IPS-15b (cell line): Measurements from ENCODE around the gene WDR5.

Source experiments
- H3K27me3 ChIP-seq: one replicate; pipeline ENCODE4 v1.6.1; 2013; ENCODE audit warnings: low read length; ENCODE audit not compliant: control insufficient read depth, insufficient read depth
- H3K36me3 ChIP-seq: one replicate; pipeline ENCODE4 v1.6.1; 2013; ENCODE audit warnings: low read length; ENCODE audit not compliant: control insufficient read depth, insufficient read depth
- H3K4me1 ChIP-seq: one replicate; pipeline ENCODE4 v1.6.1; 2013; ENCODE audit warnings: mild to moderate bottlenecking, low read length; ENCODE audit not compliant: control insufficient read depth, insufficient read depth
- H3K4me3 ChIP-seq: one replicate; pipeline ENCODE4 v1.5.1; 2013; ENCODE audit warnings: low read depth, low read length
- H3K9ac ChIP-seq: one replicate; pipeline ENCODE4 v1.6.1; 2013; ENCODE audit warnings: low read depth, mild to moderate bottlenecking, low read length
- H3K9me3 ChIP-seq: one replicate; pipeline ENCODE4 v1.6.1; 2013; ENCODE audit warnings: mild to moderate bottlenecking, low read length; ENCODE audit not compliant: control insufficient read depth, insufficient read depth

WDR5 gene

DNA sequence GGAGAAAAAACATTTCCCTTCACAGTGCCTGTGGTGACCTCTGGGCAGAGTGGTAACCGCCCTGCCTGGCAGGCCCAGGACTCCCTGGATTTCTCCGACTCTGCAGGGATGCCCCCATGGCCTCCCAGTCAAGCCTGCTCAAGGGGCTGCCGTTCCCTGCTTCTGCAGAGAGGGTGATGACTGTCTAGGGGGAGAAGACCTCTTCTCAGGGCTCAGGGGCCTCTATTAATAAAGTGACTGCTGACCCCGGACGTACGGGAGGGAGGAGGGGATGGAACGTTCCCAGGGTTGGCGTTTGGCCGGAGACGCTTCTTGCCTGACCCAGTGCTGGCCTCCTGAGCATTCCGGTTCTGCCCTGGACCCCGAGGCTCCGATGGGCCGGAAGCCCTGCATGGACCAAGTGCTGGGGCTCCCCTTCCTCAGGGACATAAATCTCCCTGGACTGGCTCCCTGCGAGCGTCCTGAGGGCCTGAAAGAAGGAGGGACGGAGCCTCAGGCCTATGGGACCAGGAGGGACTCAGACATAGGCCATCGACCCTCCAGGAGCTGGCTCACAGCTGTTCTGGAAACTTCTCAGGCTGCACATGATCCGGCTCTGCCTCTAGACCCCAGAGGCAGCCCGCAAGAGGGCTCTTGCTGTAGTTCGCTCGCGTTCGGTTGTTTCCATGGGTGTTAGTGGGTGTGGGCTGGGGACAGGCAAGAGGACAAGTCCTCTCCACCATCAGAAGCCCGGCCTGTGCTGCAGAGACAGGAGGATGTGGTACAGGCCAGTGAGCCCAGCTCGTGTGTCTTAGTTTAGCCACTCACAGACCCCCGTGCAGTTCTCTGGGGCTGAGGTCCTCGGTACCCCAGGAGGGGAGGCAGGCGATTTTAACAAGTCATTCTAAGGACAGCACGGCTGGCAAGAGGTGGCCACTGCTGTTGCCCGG, 36.6 kb downstream of the WDR5 start:
- H3K36me3 ChIP-seq: no peaks in the 10 kb centered on the region
- no peaks in the 10 kb centered on the region for H3K4me1 ChIP-seq
- no peak overlapping the region for H3K9ac ChIP-seq
- H3K27me3 ChIP-seq: no peaks in the 10 kb centered on the region
- H3K9me3 ChIP-seq: no peaks in the 10 kb centered on the region
- H3K4me3 ChIP-seq: no peak overlapping the region

GRCh38 chr9:134173127-134174072, 37.5 kb downstream of the WDR5 start:
- Histone ChIP-seq H3K4me3 (no peak overlapping the region), H3K9me3 (no peaks in the 10 kb centered on the region), H3K9ac (no peak overlapping the region), H3K36me3 (no peaks in the 10 kb centered on the region), H3K4me1 (no peaks in the 10 kb centered on the region), H3K27me3 (no peaks in the 10 kb centered on the region)

- no peaks in the 10 kb centered on the region for H3K9me3 ChIP-seq
- no peaks in the 10 kb centered on the region for H3K36me3 ChIP-seq
- no peak overlapping the region for H3K4me3 ChIP-seq
- H3K4me1 ChIP-seq: no peaks in the 10 kb centered on the region
- H3K9ac ChIP-seq: no peak overlapping the region
- no peaks in the 10 kb centered on the region for H3K27me3 ChIP-seq
Measured at GRCh38 chr9:134174073-134174449, 38.2 kb downstream of the WDR5 start.

GRCh38 chr9:134174526-134175290, 38.8 kb downstream of the WDR5 start:
- Histone ChIP-seq H3K9me3 (no peaks in the 10 kb centered on the region), H3K27me3 (no peaks in the 10 kb centered on the region), H3K36me3 (no peaks in the 10 kb centered on the region), H3K4me1 (no peaks in the 10 kb centered on the region), H3K4me3 (no peak overlapping the region), H3K9ac (no peak overlapping the region)

DNA sequence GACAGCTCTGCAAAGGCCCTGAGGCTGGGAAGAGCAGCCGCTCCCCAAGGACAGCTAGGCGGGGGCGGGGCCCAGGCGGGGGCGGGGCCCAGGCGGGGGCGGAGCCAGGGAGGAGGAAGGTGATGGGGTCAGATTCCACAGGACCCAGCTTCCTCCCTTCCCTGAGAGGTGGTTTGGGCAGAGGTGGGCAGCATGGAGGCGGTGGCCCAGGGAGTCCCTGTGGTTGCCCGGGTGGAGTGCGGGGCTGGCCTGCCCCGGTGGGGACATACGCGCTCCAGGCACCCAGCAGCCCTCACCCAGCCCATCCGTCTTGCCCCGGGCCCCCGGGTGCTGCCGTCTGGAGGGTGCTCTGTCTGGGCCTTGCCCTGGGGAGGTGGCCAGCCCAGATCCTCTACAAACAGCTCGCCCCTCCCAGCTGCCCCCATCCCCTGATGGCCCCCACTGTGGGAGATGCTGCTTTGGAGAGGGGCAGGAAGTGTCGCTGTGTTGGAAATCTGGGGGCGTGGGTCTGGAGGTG, 39.5 kb downstream of the WDR5 start:
- H3K4me3 ChIP-seq: no peak overlapping the region
- H3K27me3 ChIP-seq: no peaks in the 10 kb centered on the region
- H3K9me3 ChIP-seq: no peaks in the 10 kb centered on the region
- no peaks in the 10 kb centered on the region for H3K36me3 ChIP-seq
- no peaks in the 10 kb centered on the region for H3K4me1 ChIP-seq
- H3K9ac ChIP-seq: no peak overlapping the region

GRCh38 chr9:134175808-134176598, 40.1 kb downstream of the WDR5 start:
- no peaks in the 10 kb centered on the region for H3K27me3 ChIP-seq
- no peak overlapping the region for H3K4me3 ChIP-seq
- no peaks in the 10 kb centered on the region for H3K9me3 ChIP-seq
- H3K9ac ChIP-seq: no peak overlapping the region
- no peaks in the 10 kb centered on the region for H3K4me1 ChIP-seq
- H3K36me3 ChIP-seq: no peaks in the 10 kb centered on the region

DNA sequence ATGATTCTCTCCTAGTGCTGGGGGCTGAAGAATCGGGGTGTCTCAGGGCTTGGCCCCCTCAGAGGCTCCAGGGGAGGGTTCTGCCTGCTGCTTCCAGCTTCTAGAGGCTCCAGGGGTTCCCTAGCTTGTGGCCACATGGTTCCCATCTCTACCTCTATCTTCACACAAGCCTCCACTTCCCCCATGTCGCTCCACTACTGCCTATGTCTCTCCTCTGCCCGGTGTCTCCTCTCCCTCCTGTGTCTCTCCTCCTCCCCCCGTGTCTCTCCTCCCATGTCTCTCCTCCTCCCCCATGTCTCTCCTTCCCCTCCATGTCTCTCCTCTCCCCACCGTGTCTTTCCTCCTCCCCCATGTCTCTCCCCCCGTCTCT, 40.7 kb downstream of the WDR5 start:
- no peaks in the 10 kb centered on the region for H3K27me3 ChIP-seq
- H3K36me3 ChIP-seq: no peaks in the 10 kb centered on the region
- H3K4me3 ChIP-seq: no peak overlapping the region
- H3K9me3 ChIP-seq: no peaks in the 10 kb centered on the region
- H3K4me1 ChIP-seq: no peaks in the 10 kb centered on the region
- no peak overlapping the region for H3K9ac ChIP-seq

DNA sequence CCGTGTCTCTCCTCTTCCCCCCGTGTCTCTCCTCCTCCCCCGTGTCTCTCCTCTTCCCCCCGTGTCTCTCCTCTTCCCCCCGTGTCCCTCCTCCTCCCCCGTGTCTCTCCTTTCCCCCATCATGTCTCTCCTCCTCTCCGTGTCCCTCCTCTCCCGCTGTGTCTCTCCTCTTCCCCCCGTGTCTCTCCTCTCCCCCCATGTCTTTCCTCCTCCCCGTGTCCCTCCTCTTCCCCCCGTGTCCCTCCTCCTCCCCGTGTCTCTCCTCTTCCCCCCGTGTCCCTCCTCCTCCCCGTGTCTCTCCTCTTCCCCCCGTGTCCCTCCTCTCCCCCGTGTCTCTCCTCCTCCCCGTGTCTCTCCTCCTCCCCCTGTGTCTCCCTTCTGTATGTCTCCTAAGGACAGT, 41.3 kb downstream of the WDR5 start:
- H3K36me3 ChIP-seq: no peaks in the 10 kb centered on the region
- H3K9me3 ChIP-seq: no peaks in the 10 kb centered on the region

GRCh38 chr9:134177624-134178393, 41.9 kb downstream of the WDR5 start:
- H3K9me3 ChIP-seq: no peaks in the 10 kb centered on the region
- no peaks in the 10 kb centered on the region for H3K4me1 ChIP-seq
- no peaks in the 10 kb centered on the region for H3K27me3 ChIP-seq
- H3K4me3 ChIP-seq: no peak overlapping the region
- H3K9ac ChIP-seq: no peak overlapping the region
- no peaks in the 10 kb centered on the region for H3K36me3 ChIP-seq

More for the DNA sequence above, 41.3 kb downstream of the WDR5 start:
- Histone ChIP-seq H3K4me1 (no peaks in the 10 kb centered on the region), H3K9ac (no peak overlapping the region), H3K27me3 (no peaks in the 10 kb centered on the region), H3K4me3 (no peak overlapping the region)

DNA sequence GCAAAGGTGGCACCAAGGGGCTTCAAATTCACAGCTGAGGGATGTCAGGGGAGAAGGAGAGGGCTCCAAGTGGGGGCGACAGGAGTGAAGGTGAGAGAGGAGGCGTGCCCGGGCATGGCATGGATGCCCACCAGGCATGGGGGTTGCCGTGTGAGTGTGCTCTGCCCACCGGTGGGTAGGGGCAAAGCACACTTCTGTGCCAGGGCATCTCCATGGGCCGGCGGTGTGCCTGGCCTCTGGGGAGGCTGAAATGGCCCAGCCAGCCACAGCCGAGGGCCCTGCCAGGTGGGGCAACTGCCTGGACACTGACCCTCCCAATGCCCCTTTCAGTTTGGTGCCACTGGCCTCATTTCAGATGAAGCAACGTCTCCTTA, 42.5 kb downstream of the WDR5 start:
- Histone ChIP-seq H3K4me1 (no peaks in the 10 kb centered on the region), H3K9ac (no peak overlapping the region), H3K27me3 (no peaks in the 10 kb centered on the region), H3K36me3 (no peaks in the 10 kb centered on the region), H3K9me3 (no peaks in the 10 kb centered on the region), H3K4me3 (no peak overlapping the region)
